Fibroblast of gingiva (primary cell): ENCODE measurements around the gene BHLHE40.

Experiments used
- DNase-seq: peaks from one replicate; pipeline ENCODE4 v3.0.0-alpha.2; 2011; ENCODE audit warnings: low read depth

BHLHE40 gene

DNA sequence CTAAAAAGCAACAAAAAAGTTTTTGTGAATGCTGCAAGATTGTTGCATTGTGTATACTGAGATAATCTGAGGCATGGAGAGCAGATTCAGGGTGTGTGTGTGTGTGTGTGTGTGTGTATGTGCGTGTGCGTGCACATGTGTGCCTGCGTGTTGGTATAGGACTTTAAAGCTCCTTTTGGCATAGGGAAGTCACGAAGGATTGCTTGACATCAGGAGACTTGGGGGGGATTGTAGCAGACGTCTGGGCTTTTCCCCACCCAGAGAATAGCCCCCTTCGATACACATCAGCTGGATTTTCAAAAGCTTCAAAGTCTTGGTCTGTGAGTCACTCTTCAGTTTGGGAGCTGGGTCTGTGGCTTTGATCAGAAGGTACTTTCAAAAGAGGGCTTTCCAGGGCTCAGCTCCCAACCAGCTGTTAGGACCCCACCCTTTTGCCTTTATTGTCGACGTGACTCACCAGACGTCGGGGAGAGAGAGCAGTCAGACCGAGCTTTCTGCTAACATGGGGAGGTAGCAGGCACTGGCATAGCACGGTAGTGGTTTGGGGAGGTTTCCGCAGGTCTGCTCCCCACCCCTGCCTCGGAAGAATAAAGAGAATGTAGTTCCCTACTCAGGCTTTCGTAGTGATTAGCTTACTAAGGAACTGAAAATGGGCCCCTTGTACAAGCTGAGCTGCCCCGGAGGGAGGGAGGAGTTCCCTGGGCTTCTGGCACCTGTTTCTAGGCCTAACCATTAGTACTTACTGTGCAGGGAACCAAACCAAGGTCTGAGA, 4.7 kb downstream of the BHLHE40 start:
- DNase-seq: peak; percentile 34

DNA sequence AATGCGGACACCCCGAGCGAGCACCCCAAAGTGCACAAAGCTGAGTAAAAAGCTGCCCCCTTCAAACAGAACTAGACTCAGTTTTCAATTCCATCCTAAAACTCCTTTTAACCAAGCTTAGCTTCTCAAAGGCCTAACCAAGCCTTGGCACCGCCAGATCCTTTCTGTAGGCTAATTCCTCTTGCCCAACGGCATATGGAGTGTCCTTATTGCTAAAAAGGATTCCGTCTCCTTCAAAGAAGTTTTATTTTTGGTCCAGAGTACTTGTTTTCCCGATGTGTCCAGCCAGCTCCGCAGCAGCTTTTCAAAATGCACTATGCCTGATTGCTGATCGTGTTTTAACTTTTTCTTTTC, 5.3 kb downstream of the BHLHE40 start:
- no peak for DNase-seq

DNA sequence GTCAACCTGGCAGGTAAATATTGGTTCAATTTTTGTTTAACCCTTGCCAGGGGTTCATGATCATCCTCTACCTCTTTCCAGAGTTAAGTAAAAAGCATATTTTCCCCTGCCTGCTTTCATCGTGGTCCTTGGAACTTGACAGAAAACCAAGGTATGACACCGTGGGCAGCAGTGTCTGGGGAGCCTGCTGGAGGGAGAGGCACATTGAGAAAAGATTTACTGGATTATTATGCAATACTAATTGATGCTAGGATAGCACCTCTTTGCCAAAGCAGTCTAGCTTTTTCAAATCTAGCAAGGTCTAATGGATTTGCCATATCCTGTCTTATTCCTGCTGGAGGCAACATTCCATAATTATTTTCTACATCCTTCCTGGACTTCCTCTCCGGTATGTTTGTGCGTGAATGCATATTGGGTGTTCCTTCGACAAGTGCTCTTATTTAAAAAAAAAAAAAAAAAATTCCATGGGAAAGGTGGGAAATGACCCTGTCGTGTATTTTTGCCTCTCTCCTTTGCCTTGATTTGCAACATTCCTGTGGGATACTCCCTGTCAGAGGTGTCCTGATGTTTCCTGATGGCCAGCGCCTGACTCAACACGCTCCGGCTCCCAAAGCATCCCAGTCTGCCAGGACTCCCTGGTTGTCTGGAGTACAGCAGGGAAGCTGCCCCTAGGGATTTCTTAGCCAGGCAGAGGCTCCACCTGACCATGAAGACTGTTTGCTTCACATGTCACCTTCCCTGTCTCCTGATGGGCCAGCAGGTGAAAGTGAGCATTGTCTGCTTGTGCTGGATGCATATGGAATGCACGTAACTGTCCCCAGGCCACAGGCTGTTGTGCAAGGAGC, 6.3 kb downstream of the BHLHE40 start:
- DNase-seq: no peak

DNA sequence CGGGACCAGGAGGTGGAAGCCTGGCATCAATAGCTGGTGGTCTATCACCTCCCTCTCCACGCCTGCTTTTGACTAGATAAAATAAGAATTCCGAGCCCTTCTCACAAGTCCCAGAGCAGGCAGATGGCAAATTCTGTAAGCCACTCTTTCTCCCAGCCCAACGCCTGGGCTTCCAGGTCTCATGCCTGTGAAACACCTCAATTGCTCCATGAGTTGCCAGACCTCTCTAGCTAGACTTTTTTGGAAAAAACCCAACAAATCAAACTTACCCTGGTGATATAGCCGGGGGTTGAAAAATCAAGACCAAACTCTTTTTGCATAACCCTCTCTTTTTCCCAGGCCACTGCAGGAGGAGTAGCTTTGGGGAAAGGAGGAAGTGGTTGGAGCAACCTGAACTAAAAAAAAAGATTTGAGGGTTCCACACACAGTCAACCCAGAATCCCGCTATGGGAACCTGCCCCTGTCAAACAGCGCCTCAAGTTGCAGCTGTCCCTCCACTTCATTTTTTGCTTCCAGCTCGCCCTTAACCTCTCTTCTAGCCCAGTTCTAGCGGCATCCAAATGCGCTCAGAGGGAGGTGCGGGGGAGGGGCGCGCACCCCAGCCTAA, 7.0 kb downstream of the BHLHE40 start:
- no peak for DNase-seq

DNA sequence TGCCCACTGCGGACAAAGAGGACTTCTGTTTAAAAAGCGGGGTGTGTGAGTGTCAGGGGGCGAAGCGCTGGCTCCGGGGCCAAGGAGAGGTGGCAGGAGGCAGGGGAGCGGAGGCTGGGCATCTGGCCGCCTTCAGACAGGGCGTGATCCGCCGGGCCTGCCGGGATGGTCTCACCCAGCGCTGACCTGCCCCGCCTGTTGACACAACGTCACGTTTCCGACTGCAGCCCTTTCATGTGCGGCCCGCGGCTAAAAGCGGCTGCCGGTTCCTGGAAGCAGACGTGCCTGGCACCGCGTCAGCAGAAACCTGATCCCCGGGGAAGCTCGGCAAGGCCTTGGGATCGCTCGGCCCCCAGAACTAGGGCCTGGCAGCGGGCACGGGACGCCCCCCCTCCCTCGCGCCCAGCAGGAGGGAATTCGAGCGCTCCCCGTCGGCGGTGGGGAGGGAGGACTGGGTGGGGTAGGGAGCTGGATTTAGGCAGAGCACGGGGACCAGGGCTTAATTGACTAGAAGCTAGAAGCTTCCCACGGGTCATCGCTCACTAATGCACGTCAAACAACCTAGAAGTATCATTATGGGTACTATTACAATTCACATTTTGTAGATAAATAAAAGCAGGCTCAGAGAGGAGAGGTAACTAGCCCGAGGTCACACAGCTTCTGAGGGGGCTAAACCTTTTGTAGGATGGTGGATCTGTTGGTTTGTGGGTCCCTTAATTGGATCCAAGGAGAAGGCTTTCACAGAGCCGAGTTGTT, 7.7 kb downstream of the BHLHE40 start:
- peak; percentile 96 for DNase-seq

DNA sequence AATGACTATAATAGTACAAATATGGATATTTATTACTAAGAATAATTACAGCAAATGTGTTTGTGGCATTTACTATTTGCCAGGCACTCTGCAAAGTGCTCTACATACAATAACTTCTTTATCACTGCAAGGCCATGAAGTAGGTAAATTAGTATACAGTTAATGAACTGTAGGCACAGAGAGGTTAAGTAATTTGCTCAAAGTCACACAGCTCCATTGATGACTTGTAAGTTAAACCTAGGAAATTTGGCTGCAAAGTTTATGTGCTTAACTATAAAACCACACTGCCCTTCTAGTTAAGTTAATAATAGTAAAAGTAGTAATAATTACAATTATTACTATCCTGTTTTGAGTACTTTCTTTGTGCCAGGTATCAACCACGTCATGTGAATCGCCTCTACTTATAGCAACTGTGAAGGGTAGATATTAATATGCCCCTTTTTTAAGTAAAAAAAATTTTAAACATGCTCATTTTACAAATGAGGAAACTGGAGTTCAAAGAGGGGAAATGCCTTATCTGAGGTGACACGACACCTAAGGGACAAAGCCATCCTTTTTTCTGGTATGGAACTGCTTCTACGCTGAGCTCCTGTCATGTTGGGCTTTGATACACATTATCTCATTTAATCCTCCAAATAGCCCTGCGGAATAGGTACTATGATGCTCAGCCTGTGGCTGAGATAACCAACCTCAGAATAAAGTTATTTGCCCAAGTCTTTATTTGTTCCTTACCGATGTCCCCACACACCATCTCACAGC, 8.5 kb downstream of the BHLHE40 start:
- DNase-seq: no peak

DNA sequence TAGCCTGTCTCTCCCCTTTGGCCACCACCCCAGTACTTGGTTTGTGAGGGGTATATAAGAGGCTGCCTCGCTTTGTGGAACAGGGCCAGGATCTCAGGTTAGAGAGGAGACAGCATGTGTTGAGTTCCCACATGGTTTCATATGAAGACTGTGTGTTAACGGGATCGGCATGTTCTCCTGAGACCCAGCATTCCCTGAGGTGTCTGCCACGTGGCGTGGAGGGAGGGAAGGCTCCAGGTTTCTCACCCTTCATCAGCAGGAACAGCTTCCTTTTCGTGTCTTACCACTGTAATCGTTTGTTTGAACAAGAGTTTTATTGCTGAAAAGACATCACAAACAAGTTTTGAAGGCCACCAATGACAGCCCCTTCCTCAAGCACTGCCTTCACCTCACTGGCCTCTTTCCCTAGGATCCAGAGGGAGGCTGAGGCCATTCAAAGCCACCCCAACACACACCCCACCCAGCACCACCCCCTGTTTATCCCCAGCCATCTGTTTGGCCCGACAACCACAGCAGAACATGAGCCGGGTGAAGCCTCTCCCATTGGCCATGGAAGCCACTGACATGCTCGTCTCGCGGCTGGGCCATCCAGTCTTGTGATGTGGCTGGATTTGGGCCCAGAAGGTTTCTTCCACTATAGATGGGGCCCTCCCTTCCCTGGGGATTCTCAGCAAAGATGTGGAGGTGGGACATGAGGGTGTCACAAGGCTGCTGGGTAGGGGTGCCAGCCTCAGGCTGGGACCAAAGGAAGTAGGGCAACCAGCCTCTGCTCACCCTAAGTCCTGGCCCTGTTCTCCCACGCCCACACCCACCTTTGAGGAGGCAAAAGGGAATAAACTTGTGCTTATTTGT, 10.0 kb downstream of the BHLHE40 start:
- peak; percentile 28 for DNase-seq

DNA sequence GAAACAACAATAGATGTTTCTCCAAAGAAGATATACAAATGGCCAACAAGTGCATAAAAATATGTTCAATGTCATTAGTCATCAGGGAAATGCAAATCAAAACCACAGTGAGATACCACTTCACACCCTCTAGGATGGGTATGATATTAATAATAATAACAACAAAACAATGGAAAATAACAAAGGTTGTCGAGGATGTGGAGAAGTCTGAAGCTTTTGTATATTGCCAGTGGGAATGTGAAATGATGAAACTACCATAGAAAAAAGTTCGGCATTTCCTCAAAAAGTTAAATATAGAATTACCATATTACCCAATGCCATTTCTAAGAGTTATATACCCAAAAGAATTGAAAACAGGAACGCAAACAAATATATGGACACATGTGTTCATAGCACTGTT, 10.8 kb downstream of the BHLHE40 start:
- peak; percentile 50 for DNase-seq

DNA sequence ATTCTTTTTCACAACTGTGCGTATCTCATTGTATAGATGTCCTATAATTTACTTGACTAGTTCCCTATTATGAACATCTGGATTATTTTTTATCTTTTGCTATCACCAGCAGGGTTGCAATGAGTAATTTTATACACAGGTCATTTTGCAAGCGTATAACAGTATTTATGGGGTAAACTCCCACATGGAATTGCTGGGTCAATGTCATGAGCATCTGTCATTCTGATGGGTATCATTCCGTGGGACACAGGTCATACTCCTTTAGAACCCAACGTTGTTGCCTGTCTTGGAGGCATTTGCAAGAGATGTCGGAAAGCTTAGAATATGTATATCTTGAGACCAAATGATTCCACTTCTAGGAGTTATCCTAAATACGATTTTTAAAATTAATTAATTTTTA, 12.9 kb downstream of the BHLHE40 start:
- no peak for DNase-seq

DNA sequence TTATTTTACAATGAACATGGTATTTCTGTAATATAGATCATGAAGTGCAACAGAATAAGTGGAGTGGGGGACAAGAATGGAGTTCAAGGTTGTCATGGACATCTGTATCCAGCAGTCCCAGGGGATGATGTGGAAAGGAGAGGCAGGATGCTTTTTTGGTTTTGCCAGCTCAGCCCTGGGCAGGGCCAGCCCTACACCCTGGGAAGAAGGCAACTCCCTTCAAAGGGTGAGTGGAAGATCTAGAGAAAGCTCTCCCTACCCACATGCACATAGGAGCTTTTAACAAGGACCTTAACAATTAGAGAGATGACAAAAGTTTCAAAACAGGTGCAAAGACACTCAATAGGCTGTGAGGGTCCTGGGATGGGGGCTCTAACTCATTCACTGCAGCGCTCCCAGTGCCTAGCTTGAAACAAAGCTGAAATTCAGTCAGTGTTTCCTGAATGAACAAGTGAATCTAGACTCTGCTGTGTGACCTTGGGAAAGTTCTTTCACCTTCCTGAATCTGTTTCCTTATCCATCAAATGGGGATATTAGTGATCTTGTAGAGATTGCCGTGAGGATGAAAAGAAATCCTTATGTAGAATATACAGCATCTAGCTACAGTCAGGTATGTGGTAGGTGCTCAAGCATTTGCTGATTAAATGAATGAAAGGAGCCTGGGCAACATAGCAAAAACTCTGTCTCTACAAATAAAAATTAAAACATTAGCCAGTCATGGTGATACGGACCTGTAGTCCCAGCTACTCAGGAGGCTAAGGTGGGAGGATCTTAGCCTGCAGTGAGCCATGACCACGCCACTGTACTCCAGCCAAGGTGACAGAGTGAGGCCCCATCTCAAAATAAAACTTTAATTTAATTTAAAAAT, 14.3 kb downstream of the BHLHE40 start:
- no peak for DNase-seq

DNA sequence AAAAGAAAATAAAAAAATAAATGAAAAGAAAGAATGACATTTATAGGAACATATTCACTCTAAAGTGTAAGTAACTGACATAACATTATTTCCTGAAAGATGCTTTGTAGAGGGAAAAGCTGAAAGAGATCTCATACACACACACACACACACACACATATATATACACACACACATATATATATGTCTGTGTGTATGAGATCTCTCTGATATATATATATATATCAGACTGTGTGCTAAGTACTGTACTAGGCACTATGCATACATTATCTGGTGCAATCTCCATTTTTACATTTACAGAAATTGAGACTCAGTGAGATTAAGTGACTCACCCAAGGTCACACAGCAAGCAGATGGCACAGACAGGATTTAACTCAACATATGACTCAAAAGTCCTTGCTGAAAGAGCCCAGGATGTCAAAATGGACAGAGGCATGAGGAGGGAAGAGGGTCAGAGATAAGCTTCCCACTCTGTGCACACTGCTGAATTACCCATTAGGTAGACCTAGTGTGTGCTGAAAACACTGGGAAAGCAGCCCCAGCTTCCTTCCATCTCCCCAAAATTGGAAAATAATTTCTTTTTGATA, 15.0 kb downstream of the BHLHE40 start:
- DNase-seq: no peak

DNA sequence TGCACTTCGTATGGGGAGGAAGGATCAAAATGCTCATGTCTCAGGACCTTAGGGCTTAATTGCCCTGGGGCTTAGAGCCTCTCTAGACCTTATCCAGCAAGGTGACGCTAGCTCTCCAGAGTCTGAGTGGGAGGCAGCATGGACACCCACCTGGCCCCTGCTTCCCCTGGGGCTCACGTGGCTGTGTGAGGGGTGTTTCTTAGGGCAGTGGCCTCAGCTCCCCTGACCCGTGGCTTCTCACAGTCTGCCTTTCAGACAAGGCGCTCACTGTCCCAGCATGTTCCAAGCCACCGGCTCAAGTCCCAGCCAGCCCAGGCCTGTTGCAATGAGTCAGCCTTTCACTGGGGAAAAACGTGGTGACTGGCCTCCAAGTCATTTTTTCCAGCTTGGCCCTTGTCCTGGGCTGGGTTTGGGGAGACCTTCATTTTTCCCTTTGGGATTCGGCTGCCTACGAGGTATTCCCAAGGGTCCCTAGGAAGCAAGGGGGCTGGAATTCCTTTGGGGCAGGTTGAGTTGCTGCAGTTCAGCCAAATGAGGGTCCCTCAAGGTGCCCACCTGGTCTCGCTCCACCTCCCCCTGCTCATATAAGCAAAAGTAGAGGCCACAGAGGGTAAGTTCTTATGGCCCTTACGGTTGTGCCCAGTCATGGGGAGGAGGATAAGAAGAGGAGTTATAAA, 15.7 kb downstream of the BHLHE40 start:
- peak; percentile 78 for DNase-seq

DNA sequence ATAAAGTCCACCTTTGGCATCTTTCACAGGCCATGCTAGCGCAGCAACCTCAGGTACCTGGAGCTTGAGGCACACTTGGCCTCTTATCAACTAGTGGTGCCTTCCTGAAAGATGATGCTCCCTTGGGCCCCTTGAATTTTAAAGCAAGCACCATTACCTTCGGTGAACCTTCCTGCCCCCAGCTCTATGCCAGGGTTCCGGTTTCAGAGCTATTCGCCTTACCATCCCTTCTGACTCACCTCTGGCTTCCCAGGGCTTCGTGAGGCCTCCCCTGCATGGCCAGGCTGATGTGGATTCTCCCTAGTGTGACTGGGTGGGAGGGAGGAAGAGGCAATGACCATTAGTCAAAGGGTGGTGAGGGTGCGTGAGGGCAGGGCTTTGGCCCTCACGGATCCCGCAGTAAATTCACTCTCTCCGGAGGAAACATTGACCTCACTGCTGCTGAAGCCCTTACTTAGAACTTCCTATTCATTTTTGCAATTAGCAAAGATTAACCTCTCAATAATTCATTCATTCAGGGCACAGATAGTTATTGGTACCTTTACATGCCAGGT, 16.3 kb downstream of the BHLHE40 start:
- no peak for DNase-seq

DNA sequence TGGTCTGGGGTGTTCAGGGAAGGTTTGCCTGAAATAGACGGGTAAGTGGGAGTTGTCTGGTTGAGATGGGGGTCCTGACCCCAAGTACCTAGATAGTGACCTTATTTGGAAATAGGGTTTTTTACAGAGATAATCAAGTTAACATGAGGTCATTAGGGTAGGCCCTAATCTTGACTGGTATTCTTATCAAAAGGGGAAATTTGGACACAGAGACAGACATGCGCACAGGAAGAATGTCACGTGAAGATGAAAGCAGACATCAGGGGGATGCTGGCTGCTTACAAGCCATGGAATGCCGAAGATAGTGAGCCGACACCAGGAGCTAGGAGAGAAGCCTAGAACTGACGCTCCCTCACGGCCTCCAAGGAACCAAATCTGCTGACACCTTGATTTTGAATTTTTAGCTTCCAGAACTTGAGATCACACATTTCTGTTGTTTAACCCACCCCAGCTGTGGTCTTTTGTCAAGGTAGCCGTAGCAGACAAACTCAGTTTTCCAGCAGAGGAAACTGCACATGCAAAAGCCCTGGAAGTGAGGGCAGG, 17.1 kb downstream of the BHLHE40 start:
- no peak for DNase-seq

DNA sequence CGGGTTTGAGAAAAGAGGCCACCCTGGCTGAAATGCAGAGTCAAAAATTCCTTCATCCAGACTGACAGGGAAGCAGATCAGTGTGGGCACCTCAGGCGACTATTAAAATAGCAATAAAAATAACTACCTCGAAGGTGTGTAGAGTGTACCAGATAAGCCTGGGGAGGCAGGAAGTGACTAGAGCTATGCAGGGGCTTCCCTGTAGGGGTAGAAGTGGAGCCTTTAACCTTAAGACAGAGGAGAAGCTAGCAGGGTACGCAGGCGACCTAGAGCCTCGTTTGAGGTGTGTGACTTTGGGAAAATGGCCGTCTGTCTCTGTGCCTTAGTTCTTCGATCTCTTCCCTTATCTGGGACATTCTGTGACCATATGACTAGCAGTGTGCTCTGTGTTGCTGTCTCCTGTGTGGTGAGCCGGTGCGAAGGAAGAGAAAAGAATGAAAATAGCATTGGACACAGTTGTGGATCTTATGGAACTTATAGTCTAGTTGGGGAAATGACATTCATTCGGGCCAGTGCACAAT, 17.6 kb downstream of the BHLHE40 start:
- DNase-seq: no peak

DNA sequence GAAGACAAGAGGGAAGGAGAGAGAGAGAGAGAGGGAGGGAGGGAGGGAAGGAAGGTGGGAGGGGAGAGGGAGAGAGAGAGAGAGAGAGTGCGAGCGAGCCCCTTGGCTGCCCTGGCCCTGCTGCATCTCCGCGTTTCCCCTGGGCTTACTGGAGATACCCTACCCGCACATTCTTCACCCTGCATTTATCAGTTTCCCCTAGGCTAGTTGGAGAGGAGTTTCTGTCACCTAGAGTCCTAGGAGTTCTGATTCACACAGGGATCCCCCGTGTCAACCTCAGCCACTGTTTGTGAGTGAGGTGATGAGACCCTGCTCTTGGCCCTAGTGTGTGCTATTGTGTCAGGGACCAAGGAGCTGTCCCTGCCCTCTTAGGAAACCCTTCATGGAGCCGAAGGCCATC, 18.7 kb downstream of the BHLHE40 start:
- no peak for DNase-seq

DNA sequence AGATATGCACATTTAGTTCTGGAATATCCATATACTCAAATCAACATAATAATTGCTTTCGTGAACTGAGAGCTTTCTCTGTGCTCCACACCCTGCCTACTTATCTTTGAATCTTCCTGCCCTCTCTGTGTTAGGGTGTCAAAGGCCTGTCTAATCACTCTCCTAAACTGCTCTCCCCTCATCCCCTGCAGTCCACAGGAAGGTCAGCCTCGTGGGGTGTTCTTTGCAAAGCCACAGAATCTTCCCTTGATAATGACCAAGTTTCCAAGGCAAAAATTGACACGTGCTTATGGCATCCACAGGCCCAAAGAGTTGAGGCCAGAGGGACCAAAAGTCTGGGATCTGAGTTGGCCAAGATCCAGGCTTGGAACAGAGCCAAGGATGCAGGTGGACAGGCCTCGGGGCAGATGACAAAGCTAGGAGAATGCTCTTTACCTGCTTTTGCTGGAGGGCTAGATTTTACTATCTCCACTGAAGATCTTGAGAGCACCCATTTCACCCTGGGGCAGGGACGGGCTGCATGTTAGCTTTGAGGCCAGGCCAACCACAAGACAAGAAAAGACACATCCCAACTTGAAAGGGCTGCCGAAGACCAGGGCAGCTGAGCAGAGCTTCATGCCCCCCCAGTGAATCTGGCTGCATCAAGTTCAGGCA, 20.4 kb downstream of the BHLHE40 start:
- no peak for DNase-seq
